Bronchial epithelial cell (primary cell): ENCODE measurements around the gene IFRD1. TPM values are rescaled to one million over a fixed set of nuclear protein-coding genes. Genes with fewer than 3 reads are reported as not detected.

Source experiments
- DNase-seq: peaks from one replicate; pipeline ENCODE4 v3.0.0-alpha.2; 2010; ENCODE audit warnings: low read depth
- FAIRE-seq: peaks from 2 replicates; lab custom pipeline; 2011; peaks lifted over from hg19 to GRCh38; lab: Jason Lieb, UNC
- H3K27me3 ChIP-seq: 2 replicates; pipeline ENCODE4 v1.5.1; 2011; ENCODE audit warnings: low read length; ENCODE audit not compliant: control insufficient read depth, insufficient read depth
- H3K36me3 ChIP-seq: 2 replicates; pipeline ENCODE4 v1.5.1; 2011; ENCODE audit warnings: low read length; ENCODE audit not compliant: control insufficient read depth, insufficient read depth
- H3K4me3 ChIP-seq: 2 replicates; pipeline ENCODE4 v1.5.1; 2011; ENCODE audit warnings: mild to moderate bottlenecking, low read depth, low read length, control low read depth
- CTCF ChIP-seq: IDR thresholded peaks from 2 replicates; pipeline ENCODE4 v1.5.1; 2011; ENCODE audit warnings: mild to moderate bottlenecking, moderate library complexity, low read length, control low read depth, inconsistent platforms; ENCODE audit not compliant: insufficient read depth, severe bottlenecking
- total RNA-seq: library from RNA; depleted of rRNA; stranded (reverse); fragments of >200 nt; gene quantifications from 2 replicates; pipeline ENCODE4 v1.2.1, GENCODE V29; 2014

IFRD1 gene
- total RNA-seq, 1 donor from 2014 or later: 92.1 TPM

GRCh38 chr7:112481833-112482670 lies 31.8 kb downstream of the IFRD1 start:
- H3K27me3 ChIP-seq: no peaks in the 10 kb centered on the region
- DNase-seq: peak; percentile 94
- FAIRE-seq: no peak
- no peak for TF ChIP-seq CTCF
- H3K36me3 ChIP-seq: no peaks in the 10 kb centered on the region
- no peak overlapping the region for H3K4me3 ChIP-seq

- TF ChIP-seq CTCF: no peak
- no peak overlapping the region for H3K4me3 ChIP-seq
- H3K36me3 ChIP-seq: no peaks in the 10 kb centered on the region
- H3K27me3 ChIP-seq: no peaks in the 10 kb centered on the region
- FAIRE-seq (no peak), DNase-seq (no peak)
Measured at GRCh38 chr7:112484671-112485167, 34.5 kb downstream of the IFRD1 start.

GRCh38 chr7:112485766-112486165 lies 35.5 kb downstream of the IFRD1 start:
- Histone ChIP-seq H3K27me3 (no peaks in the 10 kb centered on the region), H3K4me3 (no peak overlapping the region), H3K36me3 (no peaks in the 10 kb centered on the region)
- TF ChIP-seq CTCF: no peak
- no peak for DNase-seq
- FAIRE-seq: no peak

- DNase-seq (no peak), FAIRE-seq (no peak)
- H3K36me3 ChIP-seq: no peaks in the 10 kb centered on the region
- TF ChIP-seq CTCF: no peak
- H3K4me3 ChIP-seq: no peak overlapping the region
- no peaks in the 10 kb centered on the region for H3K27me3 ChIP-seq
Measured at GRCh38 chr7:112487457-112488263, 37.4 kb downstream of the IFRD1 start.

- H3K36me3 ChIP-seq: no peaks in the 10 kb centered on the region
- H3K4me3 ChIP-seq: no peak overlapping the region
- TF ChIP-seq CTCF: no peak
- DNase-seq: no peak
- no peak for FAIRE-seq
- no peaks in the 10 kb centered on the region for H3K27me3 ChIP-seq
Measured at GRCh38 chr7:112488264-112488552, 37.9 kb downstream of the IFRD1 start.
